HepG2 (cell line): ENCODE measurements around the gene YY1. TPM values are rescaled to one million over a fixed set of nuclear protein-coding genes. Genes with fewer than 3 reads are reported as not detected.

Experiments
- FOXJ3 ChIP-seq: sonication (generic); formaldehyde crosslinking; IDR thresholded peaks from 2 replicates; pipeline ENCODE4 v1.4.0; 2020; ENCODE audit warnings: missing genetic modification reagents, mild to moderate bottlenecking, borderline replicate concordance
- FOXP1 ChIP-seq, 2 experiments: fragments of 450-650 bp in 1 of 2; IDR thresholded peaks; 2 replicates each; pipeline ENCODE4 v1.6.1; 2017 to 2018; ENCODE audit warnings: antibody characterized with exemption in 1 of 2
- GFI1 ChIP-seq: sonication (generic); formaldehyde crosslinking; IDR thresholded peaks from 2 replicates; pipeline ENCODE4 v1.5.0; 2020; ENCODE audit warnings: missing genetic modification reagents, mild to moderate bottlenecking, borderline replicate concordance
- HMGA1 ChIP-seq: sonication (generic); formaldehyde crosslinking; conservative IDR thresholded peaks from 2 replicates; pipeline ENCODE4 v1.4.0; 2020; ENCODE audit warnings: missing genetic modification reagents
- KDM4B ChIP-seq: sonication (generic); formaldehyde crosslinking; IDR thresholded peaks from 2 replicates; pipeline ENCODE4 v1.4.0; 2020; ENCODE audit warnings: missing genetic modification reagents
- KDM5B ChIP-seq: sonication (generic); formaldehyde crosslinking; IDR thresholded peaks from 2 replicates; pipeline ENCODE4 v1.4.0; 2020; ENCODE audit warnings: missing genetic modification reagents, mild to moderate bottlenecking, borderline replicate concordance
- SIX4 ChIP-seq: sonication (generic); formaldehyde crosslinking; IDR thresholded peaks from 2 replicates; pipeline ENCODE4 v1.4.0; 2020; ENCODE audit warnings: missing genetic modification reagents
- SMAD1 ChIP-seq: sonication (generic); formaldehyde crosslinking; IDR thresholded peaks from 2 replicates; pipeline ENCODE4 v1.4.0; 2020; ENCODE audit warnings: missing genetic modification reagents, low read depth, mild to moderate bottlenecking, borderline replicate concordance
- TAF1 ChIP-seq: sonication (generic); formaldehyde crosslinking; IDR thresholded peaks from 2 replicates; pipeline ENCODE4 v1.4.0; 2020; ENCODE audit warnings: missing genetic modification reagents
- TCF7 ChIP-seq: sonication (generic); IDR thresholded peaks from 2 replicates; pipeline ENCODE4 v1.6.1; 2016; ENCODE audit warnings: antibody characterized with exemption, low read depth
- THAP9 ChIP-seq: sonication (generic); formaldehyde crosslinking; IDR thresholded peaks from 2 replicates; pipeline ENCODE4; 2020; ENCODE audit warnings: missing genetic modification reagents, mild to moderate bottlenecking, borderline replicate concordance
- TMF1 ChIP-seq: sonication (generic); formaldehyde crosslinking; IDR thresholded peaks from 2 replicates; pipeline ENCODE4 v1.8.1; 2022; ENCODE audit warnings: low read depth, missing genetic modification reagents
- U2AF2 ChIP-seq: fragments of 200-400 bp; formaldehyde crosslinking; IDR thresholded peaks from 2 replicates; pipeline ENCODE4 v1.6.1; 2017; ENCODE audit warnings: low read depth, mild to moderate bottlenecking, low read length
- ZNF136 ChIP-seq: sonication (generic); formaldehyde crosslinking; IDR thresholded peaks from 2 replicates; pipeline ENCODE4 v1.8.1; 2022; ENCODE audit warnings: low read depth, mild to moderate bottlenecking, moderate library complexity, missing genetic modification reagents
- ZNF383 ChIP-seq: sonication (generic); formaldehyde crosslinking; IDR thresholded peaks from 2 replicates; pipeline ENCODE4 v1.4.0; 2020; ENCODE audit warnings: missing genetic modification reagents, mild to moderate bottlenecking, borderline replicate concordance
- ZNF501 ChIP-seq: sonication (generic); formaldehyde crosslinking; IDR thresholded peaks from 2 replicates; pipeline ENCODE4 v1.5.1; 2020; ENCODE audit warnings: mild to moderate bottlenecking, moderate library complexity, missing genetic modification reagents
- ZNF556 ChIP-seq: sonication (generic); formaldehyde crosslinking; IDR thresholded peaks from 2 replicates; pipeline ENCODE4 v1.4.0; 2020; ENCODE audit warnings: mild to moderate bottlenecking, missing genetic modification reagents, borderline replicate concordance
- ZNF557 ChIP-seq: sonication (generic); formaldehyde crosslinking; IDR thresholded peaks from 2 replicates; pipeline ENCODE4 v1.4.0; 2020; ENCODE audit warnings: missing genetic modification reagents
- ZNF737 ChIP-seq: sonication (generic); formaldehyde crosslinking; IDR thresholded peaks from 2 replicates; pipeline ENCODE4 v1.5.0; 2020; ENCODE audit warnings: missing genetic modification reagents, mild to moderate bottlenecking, borderline replicate concordance
- ZNF761 ChIP-seq: sonication (generic); formaldehyde crosslinking; conservative IDR thresholded peaks from 2 replicates; pipeline ENCODE4 v1.4.0; 2020; ENCODE audit warnings: mild to moderate bottlenecking, missing genetic modification reagents
- ZNF775 ChIP-seq: sonication (generic); formaldehyde crosslinking; IDR thresholded peaks from 2 replicates; pipeline ENCODE4 v1.4.0; 2020; ENCODE audit warnings: missing genetic modification reagents, mild to moderate bottlenecking, moderate library complexity, borderline replicate concordance
- polyA plus RNA-seq, 8 experiments: library from polyadenylated mRNA; depleted of rRNA in 3 of 8; stranded (reverse) in 7 of 8; unstranded in 1 of 8; fragments of >200 nt; fragmentation: Illumina TruSeq in 4 of 8; extraction: Trizol in 4 of 8; gene quantifications; 2 replicates each; pipeline versions ENCODE4 v1.2.1 to v1.2.3, GENCODE V29; 2011 to 2016; ENCODE audit warnings: low read depth in 4 of 8, missing spikeins in 1 of 8, mixed read lengths in 1 of 8; ENCODE audit not compliant: insufficient read depth in 1 of 8
- total RNA-seq, 5 experiments: library from RNA; depleted of rRNA; stranded (reverse); fragments of >200 nt; fragmentation: Illumina TruSeq; extraction: Trizol; gene quantifications; 2 replicates each; pipeline ENCODE4 v1.2.3, GENCODE V29; 2016; ENCODE audit warnings: low read depth in 1 of 5
- TF ChIP-seq, protein P1 (sequence below): sonication (generic); formaldehyde crosslinking; IDR thresholded peaks from 2 replicates; pipeline ENCODE4 v1.5.1; 2020; ENCODE audit warnings: mild to moderate bottlenecking, missing genetic modification reagents
- TF ChIP-seq, protein P2 (sequence below): sonication (generic); formaldehyde crosslinking; IDR thresholded peaks from 2 replicates; pipeline ENCODE4 v1.5.1; 2020; ENCODE audit warnings: mild to moderate bottlenecking, missing genetic modification reagents, borderline replicate concordance

Gene YY1
- total and polyA plus RNA-seq, 2 of the 13 experiments (the other 11 are each of a cell fraction or from before 2014, with no cell fraction given): 29.4 to 68.1 TPM

DNA sequence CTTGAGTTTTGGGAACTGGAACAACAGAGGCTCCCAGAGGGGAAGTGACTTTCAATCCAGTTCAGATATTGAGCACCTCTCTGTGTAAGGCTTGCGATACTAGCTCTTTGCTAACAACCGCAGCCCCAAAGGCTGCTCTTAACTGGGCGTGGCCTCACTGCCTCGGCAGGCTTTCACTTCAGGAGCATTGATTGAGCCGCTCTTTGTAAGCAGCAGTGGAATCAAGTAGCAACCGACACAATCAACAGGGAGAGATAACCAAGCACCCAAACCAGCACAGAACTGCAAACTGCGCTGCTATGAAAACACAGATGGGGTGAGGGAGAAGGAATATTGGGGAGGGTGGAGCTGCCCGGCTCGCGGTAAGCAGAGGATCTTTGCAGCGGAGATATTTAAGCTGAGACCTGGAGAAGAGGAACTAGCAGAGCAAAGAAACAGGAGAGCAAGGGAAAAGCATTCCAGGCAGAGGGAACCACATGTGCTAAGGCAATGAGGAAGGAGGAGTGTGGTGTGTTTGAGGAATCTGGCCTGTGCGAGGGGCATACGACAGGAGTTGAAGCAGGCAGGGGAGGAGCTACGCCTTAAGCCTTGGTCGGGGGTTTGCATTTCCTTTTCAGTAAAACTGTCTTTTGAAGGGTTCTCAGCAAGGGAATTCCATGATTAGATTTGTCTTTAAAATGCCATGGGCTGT is 17.3 kb upstream of the YY1 start (continued):
- peak; percentile 66; the same call in 1 of the 2 replicates for TF ChIP-seq THAP9 (CRISPR knock-in tag)
- TF ChIP-seq, protein P1, sequence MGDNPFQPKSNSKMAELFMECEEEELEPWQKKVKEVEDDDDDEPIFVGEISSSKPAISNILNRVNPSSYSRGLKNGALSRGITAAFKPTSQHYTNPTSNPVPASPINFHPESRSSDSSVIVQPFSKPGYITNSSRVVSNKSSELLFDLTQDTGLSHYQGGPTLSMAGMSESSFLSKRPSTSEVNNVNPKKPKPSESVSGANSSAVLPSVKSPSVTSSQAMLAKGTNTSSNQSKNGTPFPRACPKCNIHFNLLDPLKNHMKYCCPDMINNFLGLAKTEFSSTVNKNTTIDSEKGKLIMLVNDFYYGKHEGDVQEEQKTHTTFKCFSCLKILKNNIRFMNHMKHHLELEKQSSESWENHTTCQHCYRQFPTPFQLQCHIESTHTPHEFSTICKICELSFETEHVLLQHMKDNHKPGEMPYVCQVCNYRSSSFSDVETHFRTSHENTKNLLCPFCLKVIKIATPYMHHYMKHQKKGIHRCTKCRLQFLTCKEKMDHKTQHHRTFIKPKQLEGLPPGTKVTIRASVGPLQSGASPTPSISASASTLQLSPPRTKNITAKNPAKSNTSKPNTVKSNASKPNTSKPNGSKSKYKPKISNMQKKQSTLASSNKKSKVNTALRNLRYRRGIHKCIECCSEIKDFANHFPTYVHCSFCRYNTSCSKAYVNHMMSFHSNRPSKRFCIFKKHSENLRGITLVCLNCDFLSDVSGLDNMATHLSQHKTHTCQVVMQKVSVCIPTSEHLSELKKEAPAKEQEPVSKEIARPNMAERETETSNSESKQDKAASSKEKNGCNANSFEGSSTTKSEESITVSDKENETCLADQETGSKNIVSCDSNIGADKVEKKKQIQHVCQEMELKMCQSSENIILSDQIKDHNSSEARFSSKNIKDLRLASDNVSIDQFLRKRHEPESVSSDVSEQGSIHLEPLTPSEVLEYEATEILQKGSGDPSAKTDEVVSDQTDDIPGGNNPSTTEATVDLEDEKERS (CRISPR knock-in tag): no peak
- peak; percentile 13; the same call in 1 of the 2 replicates for TF ChIP-seq GFI1
- no peak for TF ChIP-seq ZNF761
- TF ChIP-seq KDM5B (CRISPR knock-in tag): no peak
- peak; percentile 72; the same call in 1 of the 2 replicates for TF ChIP-seq ZNF383 (CRISPR knock-in tag)
- TF ChIP-seq ZNF557 (CRISPR knock-in tag): no peak
- TF ChIP-seq SMAD1 (CRISPR knock-in tag): no peak
- TF ChIP-seq ZNF136 (CRISPR knock-in tag): no peak
- no peak for TF ChIP-seq ZNF775 (CRISPR knock-in tag)
- TF ChIP-seq TMF1: no peak
- TF ChIP-seq, protein P2, sequence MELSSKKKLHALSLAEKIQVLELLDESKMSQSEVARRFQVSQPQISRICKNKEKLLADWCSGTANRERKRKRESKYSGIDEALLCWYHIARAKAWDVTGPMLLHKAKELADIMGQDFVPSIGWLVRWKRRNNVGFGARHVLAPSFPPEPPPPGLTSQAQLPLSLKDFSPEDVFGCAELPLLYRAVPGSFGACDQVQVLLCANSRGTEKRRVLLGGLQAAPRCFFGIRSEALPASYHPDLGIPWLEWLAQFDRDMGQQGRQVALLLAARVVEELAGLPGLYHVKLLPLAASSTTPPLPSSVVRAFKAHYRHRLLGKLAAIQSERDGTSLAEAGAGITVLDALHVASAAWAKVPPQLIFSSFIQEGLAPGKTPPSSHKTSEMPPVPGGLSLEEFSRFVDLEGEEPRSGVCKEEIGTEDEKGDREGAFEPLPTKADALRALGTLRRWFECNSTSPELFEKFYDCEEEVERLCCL (CRISPR knock-in tag): no peak
- TF ChIP-seq HMGA1 (CRISPR knock-in tag): no peak
- no peak for TF ChIP-seq ZNF737 (CRISPR knock-in tag)
- 0 out of 2 replicates have a peak, but pooled peaks have one; percentile 33 for TF ChIP-seq ZNF501 (CRISPR knock-in tag)
- TF ChIP-seq TCF7: no peak
- no peak for TF ChIP-seq KDM4B (CRISPR knock-in tag)
- TF ChIP-seq TAF1 (CRISPR knock-in tag): 0 out of 2 replicates have a peak, but pooled peaks have one; percentile 27
- TF ChIP-seq U2AF2: no peak
- TF ChIP-seq ZNF556 (CRISPR knock-in tag): no peak
- TF ChIP-seq SIX4: no peak
- no peak for TF ChIP-seq FOXJ3 (CRISPR knock-in tag)
- TF ChIP-seq FOXP1 (IDR thresholded peaks at IDR 0.05): no peak
- no peak for TF ChIP-seq FOXP1 (CRISPR knock-in tag; IDR thresholded peaks at IDR 0.05)
